SK-N-DZ (cell line): ENCODE measurements around the gene RIC3.

Experiments used
- DNase-seq: peaks from one replicate; pipeline ENCODE4 v3.0.0-alpha.2; 2015; ENCODE audit warnings: low spot score

Gene RIC3

GRCh38 chr11:8089791-8090510 lies 78.9 kb downstream of the RIC3 start:
- DNase-seq: no peak

- no peak for DNase-seq
Observed at GRCh38 chr11:8087756-8088155, 81.1 kb downstream of the RIC3 start.

- DNase-seq: no peak
Observed at GRCh38 chr11:8087185-8087584, 81.6 kb downstream of the RIC3 start.

- no peak for DNase-seq
Observed at GRCh38 chr11:8086571-8086970, 82.3 kb downstream of the RIC3 start.

- DNase-seq: peak; percentile 95
Observed at GRCh38 chr11:8086001-8086479, 82.8 kb downstream of the RIC3 start.

GRCh38 chr11:8085011-8085645 lies 83.7 kb downstream of the RIC3 start:
- no peak for DNase-seq

GRCh38 chr11:8084352-8084751 lies 84.5 kb downstream of the RIC3 start:
- DNase-seq: no peak

- no peak for DNase-seq
Observed at GRCh38 chr11:8083871-8084281, 84.9 kb downstream of the RIC3 start.

- DNase-seq: no peak
Observed at GRCh38 chr11:8083088-8083395, 85.8 kb downstream of the RIC3 start.

- DNase-seq: peak; percentile 80
Observed at GRCh38 chr11:8082391-8083087, 86.3 kb downstream of the RIC3 start.

GRCh38 chr11:8081591-8082250 lies 87.1 kb downstream of the RIC3 start:
- peak; percentile 25 for DNase-seq

GRCh38 chr11:8080674-8081590 lies 87.9 kb downstream of the RIC3 start, which contains the start of gene TUB:
Gene TUB (plus strand): TSS chr11:8081211. CDS start chr11:8081511, 300 bp downstream.
- peak; percentile 50 for DNase-seq

GRCh38 chr11:8080069-8080670 lies 88.7 kb downstream of the RIC3 start:
- DNase-seq: no peak

- DNase-seq: no peak
Observed at GRCh38 chr11:8079111-8079675, 89.6 kb downstream of the RIC3 start.

GRCh38 chr11:8075119-8075726 lies 93.6 kb downstream of the RIC3 start:
- no peak for DNase-seq

GRCh38 chr11:8071616-8072581 lies 96.9 kb downstream of the RIC3 start:
- no peak for DNase-seq

- DNase-seq: peak; percentile 40
Observed at GRCh38 chr11:8070417-8071115, 98.3 kb downstream of the RIC3 start.

GRCh38 chr11:8069771-8070170 lies 99.1 kb downstream of the RIC3 start:
- DNase-seq: no peak
